OCI-LY1 (cell line): ENCODE measurements around the gene RNASE4.

Source experiments
- CTCF ChIP-seq: fragments of 200-600 bp; sonication (generic), shearing (Covaris generic); IDR thresholded peaks from 2 replicates; pipeline ENCODE4 v1.5.1; 2017; ENCODE audit warnings: mild to moderate bottlenecking, antibody characterized with exemption, low read length, moderate library complexity, mixed read lengths
- EZH2 ChIP-seq: fragments of 200-600 bp; sonication (generic), shearing (Covaris generic); IDR thresholded peaks from 2 replicates; pipeline ENCODE4 v1.8.0; 2017; ENCODE audit warnings: borderline replicate concordance, mixed run types, mild to moderate bottlenecking, antibody characterized with exemption, low read length, moderate library complexity, mixed read lengths

GRCh38 chr14:20732979-20733635, 48.7 kb downstream of the RNASE4 start:
- TF ChIP-seq CTCF (no peak), EZH2 (no peak)
